Middle frontal gyrus (tissue), 1 donor: Measurements from ENCODE around the gene MRTFA.
"Not testable (repeated sequence)": the region's sequence is repeated elsewhere in the genome, so short reads cannot be mapped to it uniquely, and the experiment has no call there.

Source experiments
- DNase-seq: peaks from one replicate; pipeline ENCODE4 v3.0.0-alpha.2; 2015; ENCODE audit warnings: low spot score; ENCODE audit errors: extremely low spot score

Gene MRTFA

DNA sequence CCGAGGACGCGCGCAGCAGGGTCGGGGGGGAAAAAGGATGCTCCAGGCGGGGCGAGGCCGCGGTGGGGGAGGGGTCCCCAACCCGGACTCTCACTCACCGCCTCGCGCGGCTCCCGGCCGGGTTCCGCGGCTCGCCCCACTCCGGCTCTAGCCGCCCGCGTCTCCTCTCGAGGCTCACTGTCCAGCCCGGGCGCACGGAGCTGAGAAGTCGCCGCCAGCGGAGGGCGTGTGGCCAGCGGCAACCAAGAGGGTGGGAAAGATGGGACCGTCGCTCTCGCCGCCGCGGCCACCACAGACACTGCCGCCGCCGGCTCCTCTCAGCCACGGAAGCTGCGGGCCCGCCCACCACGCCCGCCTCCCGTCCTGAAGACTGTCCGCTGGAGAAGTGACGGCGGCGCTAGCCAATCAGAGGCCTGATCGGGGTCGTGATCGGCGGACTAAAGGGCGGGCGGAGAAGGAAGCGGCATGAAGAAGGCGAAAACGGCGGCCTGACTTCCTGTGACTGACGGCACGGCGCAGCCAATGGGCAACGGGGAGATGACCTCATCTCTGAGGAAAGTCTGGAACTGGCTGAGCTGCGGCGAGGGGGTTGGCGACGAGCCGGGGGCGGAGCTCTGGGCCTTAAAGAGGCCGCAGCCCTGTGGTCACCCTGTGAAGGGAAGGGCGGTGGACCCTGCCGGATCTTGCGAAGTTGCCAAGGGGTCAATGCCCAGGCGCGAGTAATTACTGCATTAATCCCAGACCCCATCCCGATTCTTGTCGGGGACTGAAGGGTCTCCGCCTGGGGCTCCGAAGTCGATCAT, at the start of gene MRTFA:
TSS of gene MRTFA (minus strand) at position 340 of the 803 bp plus-strand sequence.
- DNase-seq: peak; percentile 99

GRCh38 chr22:40685406-40685805, 48.9 kb upstream of the MRTFA start:
- no peak for DNase-seq

DNA sequence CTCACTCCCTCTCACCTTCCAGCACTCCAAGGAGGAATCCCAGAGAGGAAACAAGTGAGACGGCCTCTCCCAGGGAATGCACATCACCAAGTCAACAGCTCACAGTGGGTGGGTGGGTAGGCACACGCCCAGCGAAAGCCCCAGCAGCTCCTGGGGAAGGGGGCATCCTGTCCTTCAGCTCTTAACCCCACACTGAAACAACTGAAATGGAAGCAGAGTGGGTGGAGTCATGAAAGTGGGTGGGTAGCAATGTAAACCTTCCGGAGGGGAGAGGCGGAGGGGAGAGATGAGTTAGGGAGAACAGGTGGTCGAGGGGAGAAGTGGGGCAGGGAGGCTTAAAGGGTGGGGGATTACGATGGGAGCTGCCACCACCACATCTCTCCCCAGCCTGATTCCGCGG, 48.2 kb upstream of the MRTFA start:
- DNase-seq: no peak

DNA sequence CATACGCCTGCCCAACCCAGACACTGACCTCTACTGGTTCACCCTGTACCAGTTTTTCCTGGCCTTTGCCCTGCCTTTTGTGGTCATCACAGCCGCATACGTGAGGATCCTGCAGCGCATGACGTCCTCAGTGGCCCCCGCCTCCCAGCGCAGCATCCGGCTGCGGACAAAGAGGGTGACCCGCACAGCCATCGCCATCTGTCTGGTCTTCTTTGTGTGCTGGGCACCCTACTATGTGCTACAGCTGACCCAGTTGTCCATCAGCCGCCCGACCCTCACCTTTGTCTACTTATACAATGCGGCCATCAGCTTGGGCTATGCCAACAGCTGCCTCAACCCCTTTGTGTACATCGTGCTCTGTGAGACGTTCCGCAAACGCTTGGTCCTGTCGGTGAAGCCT, 44.9 kb upstream of the MRTFA start:
- DNase-seq: no peak

- no peak for DNase-seq
Measured at GRCh38 chr22:40680819-40681183, 44.3 kb upstream of the MRTFA start.

- DNase-seq: no peak
Measured at GRCh38 chr22:40679964-40680818, 43.7 kb upstream of the MRTFA start.

GRCh38 chr22:40679249-40679963, 42.9 kb upstream of the MRTFA start, which contains the start of gene MCHR1:
Gene MCHR1 (plus strand): TSS chr22:40679484. CDS start chr22:40679653, 169 bp downstream.
- DNase-seq: no peak

DNA sequence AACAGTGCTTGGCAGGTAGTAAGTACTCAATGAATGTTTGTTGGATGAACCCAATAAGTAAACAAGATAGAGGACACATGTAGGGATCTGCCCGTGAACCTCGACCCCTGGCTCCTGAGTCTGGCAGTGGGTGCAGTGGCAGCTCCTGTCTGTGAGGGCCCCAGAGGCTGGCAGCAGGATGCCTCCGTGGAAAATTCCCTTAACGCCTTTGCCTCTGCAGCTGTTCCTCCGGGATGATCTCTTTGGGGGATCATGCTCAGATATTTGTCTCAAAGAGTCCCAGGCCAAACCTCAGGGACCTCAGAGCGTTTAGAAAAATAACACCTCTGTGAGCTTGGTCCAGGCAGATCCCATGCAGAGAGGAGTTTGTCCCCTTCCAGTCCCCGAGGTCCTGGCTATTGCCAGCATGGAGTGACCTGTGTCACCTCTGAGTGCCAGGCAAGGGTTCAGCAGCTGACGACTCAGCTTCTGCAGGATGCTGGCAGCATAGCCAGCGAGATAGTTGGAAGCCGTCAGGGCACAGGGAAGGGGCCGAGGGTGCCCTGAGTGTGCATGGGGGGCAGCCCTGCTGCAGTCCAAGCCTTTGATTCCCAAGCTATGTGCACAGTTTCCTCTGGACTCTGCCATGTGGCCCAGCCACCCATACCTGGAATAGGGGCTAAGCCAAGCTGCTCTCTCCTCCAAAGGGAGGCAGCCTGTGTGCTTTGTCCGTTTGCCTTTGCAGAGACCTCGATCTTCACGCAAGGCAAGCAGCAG, 42.2 kb upstream of the MRTFA start:
- no peak for DNase-seq

DNA sequence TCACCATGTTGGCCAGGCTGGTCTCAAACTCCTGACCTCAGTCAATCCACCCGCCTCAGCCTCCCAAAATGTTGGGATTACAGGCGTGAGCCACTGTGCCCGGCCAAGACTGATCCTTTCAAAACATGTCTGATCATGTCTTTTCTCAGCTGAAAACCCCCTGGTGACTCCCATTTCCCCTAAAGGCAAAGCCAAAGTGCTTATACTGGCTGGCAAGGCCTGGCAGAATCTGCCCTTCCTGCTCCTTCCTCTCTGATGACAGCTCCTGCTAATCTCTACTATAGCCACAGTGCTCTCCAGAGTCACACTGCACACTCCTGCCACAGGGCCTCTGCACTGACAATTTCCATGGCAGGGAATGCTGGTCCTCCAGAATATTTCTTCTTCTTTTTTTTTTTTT, 40.1 kb upstream of the MRTFA start:
- no peak for DNase-seq

DNA sequence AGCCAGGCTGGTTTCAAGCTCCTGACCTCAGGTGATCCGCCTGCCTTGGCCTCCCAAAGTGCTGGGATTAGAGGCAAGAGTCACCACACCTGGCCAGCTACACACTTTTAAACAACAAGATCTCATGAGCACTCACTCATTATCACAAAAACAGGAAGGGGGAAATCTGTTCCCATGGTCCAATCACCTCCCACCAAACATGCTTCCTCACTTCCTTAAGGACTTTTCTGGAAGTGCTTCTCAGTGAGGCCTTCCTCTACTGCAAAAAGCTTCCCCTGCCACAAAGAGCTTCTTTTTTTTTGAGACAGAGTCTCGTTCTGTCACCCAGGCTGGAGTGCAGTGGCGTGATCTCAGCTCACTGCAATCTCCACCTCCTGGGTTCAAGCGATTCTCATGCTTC, 39.6 kb upstream of the MRTFA start:
- DNase-seq: not testable (repeated sequence)

- no peak for DNase-seq
Measured at GRCh38 chr22:40674274-40674673, 37.8 kb upstream of the MRTFA start.

DNA sequence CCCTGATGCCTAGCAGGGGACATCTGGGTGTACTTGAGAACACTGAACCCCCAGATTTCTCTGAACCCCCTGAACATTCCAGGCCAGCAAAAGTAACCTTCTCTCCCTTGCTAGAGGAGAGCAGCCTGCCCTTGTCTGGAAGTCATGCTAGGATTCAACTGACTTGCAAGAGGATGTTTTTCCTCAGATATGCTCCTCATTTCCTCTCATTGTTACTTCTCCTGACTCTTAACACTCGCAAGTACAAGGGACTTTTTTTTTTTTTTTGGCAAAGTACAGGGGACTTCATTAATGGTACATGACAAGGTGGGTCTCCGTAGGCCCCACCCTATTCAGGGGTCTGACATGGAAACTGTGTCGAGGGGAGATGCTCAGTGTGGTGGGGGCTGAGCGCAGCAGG, 36.5 kb upstream of the MRTFA start:
- DNase-seq: no peak

- no peak for DNase-seq
Measured at GRCh38 chr22:40671796-40672360, 35.4 kb upstream of the MRTFA start.

DNA sequence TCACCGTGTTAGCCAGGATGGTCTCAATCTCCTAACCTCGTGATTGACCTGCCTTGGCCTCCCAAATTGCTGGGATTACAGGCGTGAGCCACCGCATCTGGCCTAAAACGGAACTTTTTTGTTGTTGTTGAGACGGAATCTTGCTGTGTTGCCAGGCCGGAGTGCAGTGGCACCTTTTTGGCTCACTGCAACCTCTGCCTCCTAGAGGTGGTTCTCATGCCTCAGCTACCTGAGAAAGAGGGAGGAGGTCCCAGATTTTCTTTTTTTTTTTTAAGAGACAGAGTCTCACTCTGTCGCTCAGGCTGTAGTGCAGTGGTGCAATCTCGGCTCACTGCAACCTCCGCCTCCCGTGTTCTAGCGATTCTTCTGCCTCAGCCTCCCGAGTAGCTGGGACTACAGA, 34.9 kb upstream of the MRTFA start:
- DNase-seq: no peak

GRCh38 chr22:40670058-40670457, 33.5 kb upstream of the MRTFA start:
- no peak for DNase-seq

DNA sequence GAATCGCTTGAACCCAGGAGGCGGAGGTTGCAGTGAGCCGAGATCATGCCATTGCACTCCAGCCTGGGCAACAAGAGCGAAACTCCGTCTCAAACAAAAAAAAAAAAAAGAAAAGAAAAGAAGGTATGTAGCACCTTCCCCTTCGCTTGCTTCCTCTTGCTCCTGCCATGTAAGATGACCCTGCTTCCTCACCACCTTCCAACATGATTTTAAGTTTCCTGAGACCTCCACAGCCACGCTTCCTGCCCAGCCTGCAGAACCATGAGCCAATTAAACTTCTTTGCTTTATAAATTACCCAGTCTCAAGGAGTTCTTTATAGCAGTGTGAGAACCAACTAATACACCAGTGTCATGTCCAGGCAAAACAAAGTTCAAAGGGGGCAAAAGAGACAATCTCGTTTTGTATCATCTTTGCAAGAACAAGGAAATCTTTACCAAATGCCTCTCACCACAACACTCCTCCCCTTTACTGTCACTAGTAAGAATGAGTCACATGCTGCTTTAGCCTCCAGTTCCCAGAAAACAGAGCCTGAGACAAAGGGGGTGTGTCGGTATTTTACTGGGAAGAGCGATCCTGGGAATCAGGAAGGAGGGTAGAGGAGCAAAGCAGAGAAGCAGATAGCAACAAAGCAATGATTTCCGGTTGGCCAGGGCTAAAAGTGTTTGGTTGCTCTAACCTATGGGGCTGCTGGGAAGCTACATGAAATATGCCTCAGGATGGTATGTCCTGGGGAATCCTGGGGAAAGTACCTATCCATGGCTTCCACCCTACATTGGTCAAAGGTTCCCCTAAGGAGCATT, 32.3 kb upstream of the MRTFA start:
- no peak for DNase-seq

GRCh38 chr22:40666151-40666848, 29.8 kb upstream of the MRTFA start:
- DNase-seq: no peak

GRCh38 chr22:40665312-40665711, 28.8 kb upstream of the MRTFA start:
- DNase-seq: no peak

- no peak for DNase-seq
Measured at GRCh38 chr22:40661671-40662070, 25.2 kb upstream of the MRTFA start.
